AG08396 (cell line): Measurements from ENCODE around the gene NRXN3.

ENCODE experiments used
- DNase-seq: peaks from one replicate; pipeline ENCODE4 v3.0.0; 2012; ENCODE audit warnings: low spot score, mixed read lengths

The NRXN3 gene

GRCh38 chr14:79418649-79419415, 1248.7 kb downstream of the NRXN3 start:
- no peak for DNase-seq

- DNase-seq, result no peak
Observed at GRCh38 chr14:79419571-79420327, 1249.6 kb downstream of the NRXN3 start.

- no peak for DNase-seq
Observed at GRCh38 chr14:79420725-79421124, 1250.6 kb downstream of the NRXN3 start.

- no peak for DNase-seq
Observed at GRCh38 chr14:79421811-79422210, 1251.6 kb downstream of the NRXN3 start.

- no peak for DNase-seq
Observed at GRCh38 chr14:79424462-79424861, 1254.3 kb downstream of the NRXN3 start.

- no peak for DNase-seq
Observed at GRCh38 chr14:79426103-79426755, 1256.1 kb downstream of the NRXN3 start.

- DNase-seq, result no peak
Observed at GRCh38 chr14:79432640-79433039, 1262.5 kb downstream of the NRXN3 start.

GRCh38 chr14:79436335-79436734, 1266.2 kb downstream of the NRXN3 start:
- no peak for DNase-seq

GRCh38 chr14:79437951-79438350, 1267.8 kb downstream of the NRXN3 start:
- no peak for DNase-seq

- DNase-seq, result no peak
Observed at GRCh38 chr14:79438696-79439342, 1268.6 kb downstream of the NRXN3 start.

- DNase-seq, result no peak
Observed at GRCh38 chr14:79442786-79443185, 1272.6 kb downstream of the NRXN3 start.

GRCh38 chr14:79443602-79444001, 1273.4 kb downstream of the NRXN3 start:
- no peak for DNase-seq

GRCh38 chr14:79448960-79449359, 1278.8 kb downstream of the NRXN3 start:
- DNase-seq, result no peak

GRCh38 chr14:79451601-79452000, 1281.4 kb downstream of the NRXN3 start:
- DNase-seq, result no peak

- no peak for DNase-seq
Observed at GRCh38 chr14:79453276-79453675, 1283.1 kb downstream of the NRXN3 start.

GRCh38 chr14:79464468-79464867, 1294.3 kb downstream of the NRXN3 start:
- no peak for DNase-seq

- no peak for DNase-seq
Observed at GRCh38 chr14:79465651-79466050, 1295.5 kb downstream of the NRXN3 start.

- no peak for DNase-seq
Observed at GRCh38 chr14:79466938-79467527, 1296.9 kb downstream of the NRXN3 start.

GRCh38 chr14:79467835-79468234, 1297.7 kb downstream of the NRXN3 start:
- DNase-seq, result no peak

- DNase-seq, result no peak
Observed at GRCh38 chr14:79468486-79468885, 1298.3 kb downstream of the NRXN3 start.

GRCh38 chr14:79473651-79474050, 1303.5 kb downstream of the NRXN3 start:
- no peak for DNase-seq
